SK-N-SH treated with all-trans-retinoic acid at 6 μM for 48 hours (cell line): ENCODE measurements around the gene SOX5.

Experiments
- ARNTL ChIP-seq: fragments of 450-650 bp; formaldehyde crosslinking; IDR thresholded peaks from 2 replicates; pipeline ENCODE4 v1.5.0; 2020; ENCODE audit warnings: low read depth, mild to moderate bottlenecking, moderate library complexity, borderline replicate concordance
- BACH2 ChIP-seq: fragments of 250-450 bp; sonication (Bioruptor Pico); IDR thresholded peaks from 2 replicates; pipeline ENCODE4 v1.9.0; 2021; ENCODE audit warnings: mild to moderate bottlenecking, borderline replicate concordance
- PPARA ChIP-seq: fragments of 250-450 bp; sonication (Bioruptor Pico); IDR thresholded peaks from 2 replicates; pipeline ENCODE4 v1.5.0; 2020; ENCODE audit warnings: mild to moderate bottlenecking, borderline replicate concordance
- SNAI2 ChIP-seq: fragments of 250-450 bp; sonication (Bioruptor Pico); IDR thresholded peaks from 2 replicates; pipeline ENCODE4 v1.5.0; 2020; ENCODE audit warnings: mild to moderate bottlenecking, moderate library complexity
- TCF4 ChIP-seq: fragments of 250-450 bp; sonication (Bioruptor Pico); IDR thresholded peaks from 2 replicates; pipeline ENCODE4 v1.8.0; 2021; ENCODE audit warnings: mild to moderate bottlenecking, moderate library complexity, borderline replicate concordance
- ZFP30 ChIP-seq: fragments of 450-650 bp; formaldehyde crosslinking; IDR thresholded peaks from 2 replicates; pipeline ENCODE4 v1.5.0; 2022; ENCODE audit warnings: mild to moderate bottlenecking, moderate library complexity
- ZNF565 ChIP-seq: fragments of 450-650 bp; formaldehyde crosslinking; conservative IDR thresholded peaks from 2 replicates; pipeline ENCODE4 v1.5.0; 2020; ENCODE audit warnings: low read depth, mild to moderate bottlenecking, moderate library complexity
- ZNF70 ChIP-seq: fragments of 450-650 bp; formaldehyde crosslinking; IDR thresholded peaks from 2 replicates; pipeline ENCODE4 v1.5.0; 2020; ENCODE audit warnings: mild to moderate bottlenecking, moderate library complexity
- TF ChIP-seq, protein P1 (sequence below): fragments of 250-450 bp; sonication (Bioruptor Pico); IDR thresholded peaks from 2 replicates; pipeline ENCODE4 v1.8.0; 2020; ENCODE audit warnings: mild to moderate bottlenecking, moderate library complexity, borderline replicate concordance
- TF ChIP-seq, protein P2 (sequence below): fragments of 250-450 bp; sonication (Bioruptor Pico); IDR thresholded peaks from 2 replicates; pipeline ENCODE4 v1.5.1; 2021; ENCODE audit warnings: mild to moderate bottlenecking, moderate library complexity

DNA sequence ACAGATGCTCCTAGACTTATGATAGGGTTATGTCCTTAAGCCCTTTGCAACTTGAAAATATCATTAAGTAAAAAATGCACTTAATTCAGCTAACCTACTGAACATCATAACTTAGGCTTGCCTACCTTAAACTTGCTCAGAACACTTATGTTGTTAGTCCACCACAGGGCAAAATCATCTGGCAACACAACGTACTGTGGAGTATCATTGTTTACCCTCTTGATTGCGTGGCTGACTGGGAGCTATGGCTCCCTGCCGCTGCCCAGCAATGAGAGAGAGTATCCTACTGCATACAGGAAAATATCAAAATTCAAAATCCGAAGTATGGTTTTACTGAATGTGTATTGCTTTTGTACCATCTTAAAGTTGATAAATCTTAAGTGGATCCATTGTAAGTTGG is 105.5 kb downstream of the SOX5 start:
- TF ChIP-seq PPARA (CRISPR knock-in tag): no peak
- TF ChIP-seq, protein P1, sequence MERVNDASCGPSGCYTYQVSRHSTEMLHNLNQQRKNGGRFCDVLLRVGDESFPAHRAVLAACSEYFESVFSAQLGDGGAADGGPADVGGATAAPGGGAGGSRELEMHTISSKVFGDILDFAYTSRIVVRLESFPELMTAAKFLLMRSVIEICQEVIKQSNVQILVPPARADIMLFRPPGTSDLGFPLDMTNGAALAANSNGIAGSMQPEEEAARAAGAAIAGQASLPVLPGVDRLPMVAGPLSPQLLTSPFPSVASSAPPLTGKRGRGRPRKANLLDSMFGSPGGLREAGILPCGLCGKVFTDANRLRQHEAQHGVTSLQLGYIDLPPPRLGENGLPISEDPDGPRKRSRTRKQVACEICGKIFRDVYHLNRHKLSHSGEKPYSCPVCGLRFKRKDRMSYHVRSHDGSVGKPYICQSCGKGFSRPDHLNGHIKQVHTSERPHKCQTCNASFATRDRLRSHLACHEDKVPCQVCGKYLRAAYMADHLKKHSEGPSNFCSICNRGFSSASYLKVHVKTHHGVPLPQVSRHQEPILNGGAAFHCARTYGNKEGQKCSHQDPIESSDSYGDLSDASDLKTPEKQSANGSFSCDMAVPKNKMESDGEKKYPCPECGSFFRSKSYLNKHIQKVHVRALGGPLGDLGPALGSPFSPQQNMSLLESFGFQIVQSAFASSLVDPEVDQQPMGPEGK (CRISPR knock-in tag): no peak
- no peak for TF ChIP-seq ZNF70 (CRISPR knock-in tag)
- no peak for TF ChIP-seq TCF4 (CRISPR knock-in tag)
- no peak for TF ChIP-seq ZNF565
- no peak for TF ChIP-seq ZFP30
- no peak for TF ChIP-seq SNAI2 (CRISPR knock-in tag)
- no peak for TF ChIP-seq BACH2 (CRISPR knock-in tag)
- TF ChIP-seq ARNTL (CRISPR knock-in tag): no peak
- TF ChIP-seq, protein P2, sequence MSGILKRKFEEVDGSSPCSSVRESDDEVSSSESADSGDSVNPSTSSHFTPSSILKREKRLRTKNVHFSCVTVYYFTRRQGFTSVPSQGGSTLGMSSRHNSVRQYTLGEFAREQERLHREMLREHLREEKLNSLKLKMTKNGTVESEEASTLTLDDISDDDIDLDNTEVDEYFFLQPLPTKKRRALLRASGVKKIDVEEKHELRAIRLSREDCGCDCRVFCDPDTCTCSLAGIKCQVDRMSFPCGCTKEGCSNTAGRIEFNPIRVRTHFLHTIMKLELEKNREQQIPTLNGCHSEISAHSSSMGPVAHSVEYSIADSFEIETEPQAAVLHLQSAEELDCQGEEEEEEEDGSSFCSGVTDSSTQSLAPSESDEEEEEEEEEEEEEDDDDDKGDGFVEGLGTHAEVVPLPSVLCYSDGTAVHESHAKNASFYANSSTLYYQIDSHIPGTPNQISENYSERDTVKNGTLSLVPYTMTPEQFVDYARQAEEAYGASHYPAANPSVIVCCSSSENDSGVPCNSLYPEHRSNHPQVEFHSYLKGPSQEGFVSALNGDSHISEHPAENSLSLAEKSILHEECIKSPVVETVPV (CRISPR knock-in tag): no peak
